NCI-H748 (cell line): ENCODE data around the gene ATF7IP2.
"Not testable (repeated sequence)": the region's sequence is repeated elsewhere in the genome, so short reads cannot be mapped to it uniquely, and the experiment has no call there.

Experiments used
- DNase-seq: peaks from one replicate; lab custom pipeline; 2025; ENCODE audit not compliant: unreplicated experiment; lab: John Stamatoyannopoulos, UW

ATF7IP2 gene

GRCh38 chr16:10376229-10376628, 9.6 kb upstream of the ATF7IP2 start:
- no peak for DNase-seq

GRCh38 chr16:10383626-10384025, 2.2 kb upstream of the ATF7IP2 start:
- no peak for DNase-seq

GRCh38 chr16:10386517-10387100, 748 bp downstream of the ATF7IP2 start:
- no peak for DNase-seq

- DNase-seq: no peak
Observed at GRCh38 chr16:10387188-10387617, 1.3 kb downstream of the ATF7IP2 start.

- no peak for DNase-seq
Observed at GRCh38 chr16:10388988-10389387, 3.1 kb downstream of the ATF7IP2 start.

DNA sequence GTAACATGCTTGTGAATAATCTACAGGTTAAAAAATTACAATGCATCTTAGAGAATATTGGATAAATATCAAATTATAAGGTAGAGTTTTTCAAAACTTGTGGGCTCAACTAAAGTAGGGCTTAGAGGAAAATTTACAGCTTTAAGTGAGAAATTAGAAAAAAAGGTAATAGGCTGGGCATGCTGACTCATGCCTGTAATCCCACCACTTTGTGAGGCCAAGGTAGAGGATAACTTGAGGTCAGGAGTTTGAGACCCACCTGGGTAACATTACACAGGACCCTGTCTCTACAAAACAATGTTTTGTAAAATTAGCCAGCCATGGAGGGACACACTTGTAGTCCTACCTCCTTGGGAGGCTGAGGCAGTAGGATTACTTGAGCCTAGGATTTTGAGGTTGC, 4.5 kb downstream of the ATF7IP2 start:
- no peak for DNase-seq

DNA sequence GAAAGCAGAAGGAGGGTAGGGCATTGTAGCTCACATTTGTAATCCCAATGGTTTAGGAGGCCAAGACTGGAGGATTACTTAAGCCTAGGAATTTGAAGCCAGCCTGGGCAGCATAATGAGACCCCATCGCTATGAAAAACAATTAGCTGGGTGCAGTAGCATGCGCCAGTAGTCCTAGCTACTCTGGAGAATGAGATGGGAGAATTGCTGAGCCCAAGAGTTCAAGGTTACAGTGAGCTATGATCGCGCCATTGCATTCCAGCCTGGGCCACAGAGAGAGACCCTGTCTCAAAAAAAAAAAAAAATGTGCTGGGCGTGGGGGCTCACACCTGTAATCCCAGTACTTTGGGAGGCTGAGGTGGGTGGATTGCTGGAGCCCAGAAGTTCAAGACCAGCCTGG, 5.0 kb downstream of the ATF7IP2 start:
- no peak for DNase-seq

- no peak for DNase-seq
Observed at GRCh38 chr16:10391339-10391738, 5.5 kb downstream of the ATF7IP2 start.

DNA sequence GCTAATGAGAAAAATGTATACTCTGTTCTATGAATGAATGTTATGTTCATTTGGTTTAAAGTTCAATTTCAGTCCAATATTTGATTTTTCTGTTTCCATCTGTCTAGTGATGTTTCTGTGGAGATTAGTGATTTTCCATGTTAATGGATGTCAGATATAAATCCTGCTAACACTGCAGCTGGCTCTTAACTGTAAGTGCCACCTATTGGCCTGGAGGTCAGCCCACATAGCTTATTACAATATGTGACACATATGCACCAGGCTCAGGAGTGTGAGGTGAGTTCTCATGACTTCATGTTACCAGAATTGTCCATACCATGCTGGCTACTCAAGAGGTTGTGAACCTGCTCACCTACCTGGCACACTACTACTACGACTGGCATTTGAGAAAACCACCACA, 17.1 kb downstream of the ATF7IP2 start:
- DNase-seq: no peak

DNA sequence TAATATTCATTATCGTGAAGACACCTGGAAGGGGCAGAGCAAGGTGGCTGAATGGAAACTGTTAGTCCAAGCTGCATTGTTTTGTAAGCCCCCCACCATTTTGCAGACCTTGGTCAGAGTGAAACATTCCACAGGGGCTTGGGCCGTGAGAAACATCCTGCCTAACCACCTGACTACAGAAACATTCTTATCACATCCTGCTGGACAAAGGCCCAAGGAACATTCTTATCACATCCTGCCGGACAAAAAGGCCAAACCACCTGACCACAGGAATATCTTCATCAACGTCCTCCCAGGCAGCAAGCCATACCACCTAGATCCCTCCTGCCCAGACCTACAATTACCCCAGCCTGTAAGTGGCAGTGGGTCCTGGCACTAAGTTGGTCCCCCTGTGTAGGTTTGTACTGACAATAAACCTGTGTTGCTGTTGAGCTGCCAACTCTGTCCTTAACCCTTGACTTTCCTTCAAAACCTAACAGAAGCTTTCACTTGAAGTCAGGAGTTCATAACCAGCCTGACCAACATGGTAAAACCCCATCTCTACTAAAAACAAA, 19.6 kb downstream of the ATF7IP2 start:
- no peak for DNase-seq

DNA sequence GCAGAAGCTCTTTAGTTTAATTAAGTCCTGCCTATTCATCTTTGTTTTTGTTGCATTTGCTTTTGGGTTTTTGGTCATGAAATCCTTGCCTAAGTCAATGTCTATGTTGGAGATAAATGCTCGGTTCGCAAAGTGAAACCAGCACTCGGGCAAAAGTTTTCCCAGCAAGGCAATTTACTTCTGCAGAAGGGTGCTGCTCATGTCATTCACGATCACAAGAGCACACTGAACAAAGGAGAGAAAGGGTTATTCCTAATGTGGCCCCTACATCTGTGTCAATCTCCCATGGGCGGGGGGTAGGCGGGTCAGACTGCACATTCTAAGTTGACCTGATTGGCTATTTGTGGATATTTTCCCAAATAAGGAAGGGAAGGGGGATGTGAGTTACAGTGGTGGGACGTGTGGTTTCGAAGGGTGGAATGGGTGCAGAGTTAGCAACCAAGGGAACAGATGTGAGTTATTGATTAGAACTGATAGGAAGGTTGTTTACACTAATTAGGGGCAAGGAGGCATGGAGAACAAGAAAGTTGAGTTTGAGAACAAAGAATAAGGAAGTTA, 23.0 kb downstream of the ATF7IP2 start:
- DNase-seq: no peak

- not testable (repeated sequence) for DNase-seq
Observed at GRCh38 chr16:10409713-10410112, 23.9 kb downstream of the ATF7IP2 start.

DNA sequence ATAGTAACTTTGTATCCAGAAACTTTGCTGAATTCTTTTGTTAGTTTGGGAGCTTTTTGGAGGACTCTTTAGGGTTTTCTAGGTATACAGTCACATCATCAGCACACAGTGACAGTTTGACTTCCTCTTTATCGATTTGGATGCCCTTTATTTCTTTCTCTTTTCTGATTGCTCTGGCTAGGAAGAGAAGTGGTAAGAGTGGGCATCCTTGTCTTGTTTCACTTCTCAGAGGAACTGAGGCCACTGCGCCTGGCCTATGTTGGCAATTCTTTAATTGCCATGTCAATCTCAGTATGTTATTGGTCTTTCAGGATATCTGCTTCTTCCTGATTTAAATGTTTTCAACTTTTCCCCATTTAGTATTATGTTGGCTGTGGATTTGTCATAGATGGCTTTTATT, 24.6 kb downstream of the ATF7IP2 start:
- no peak for DNase-seq

GRCh38 chr16:10412935-10413601, 27.2 kb downstream of the ATF7IP2 start:
- DNase-seq: no peak

- not testable (repeated sequence) for DNase-seq
Observed at GRCh38 chr16:10418204-10418603, 32.3 kb downstream of the ATF7IP2 start.

GRCh38 chr16:10419701-10420100, 33.8 kb downstream of the ATF7IP2 start:
- no peak for DNase-seq

GRCh38 chr16:10421596-10421995, 35.7 kb downstream of the ATF7IP2 start:
- no peak for DNase-seq

DNA sequence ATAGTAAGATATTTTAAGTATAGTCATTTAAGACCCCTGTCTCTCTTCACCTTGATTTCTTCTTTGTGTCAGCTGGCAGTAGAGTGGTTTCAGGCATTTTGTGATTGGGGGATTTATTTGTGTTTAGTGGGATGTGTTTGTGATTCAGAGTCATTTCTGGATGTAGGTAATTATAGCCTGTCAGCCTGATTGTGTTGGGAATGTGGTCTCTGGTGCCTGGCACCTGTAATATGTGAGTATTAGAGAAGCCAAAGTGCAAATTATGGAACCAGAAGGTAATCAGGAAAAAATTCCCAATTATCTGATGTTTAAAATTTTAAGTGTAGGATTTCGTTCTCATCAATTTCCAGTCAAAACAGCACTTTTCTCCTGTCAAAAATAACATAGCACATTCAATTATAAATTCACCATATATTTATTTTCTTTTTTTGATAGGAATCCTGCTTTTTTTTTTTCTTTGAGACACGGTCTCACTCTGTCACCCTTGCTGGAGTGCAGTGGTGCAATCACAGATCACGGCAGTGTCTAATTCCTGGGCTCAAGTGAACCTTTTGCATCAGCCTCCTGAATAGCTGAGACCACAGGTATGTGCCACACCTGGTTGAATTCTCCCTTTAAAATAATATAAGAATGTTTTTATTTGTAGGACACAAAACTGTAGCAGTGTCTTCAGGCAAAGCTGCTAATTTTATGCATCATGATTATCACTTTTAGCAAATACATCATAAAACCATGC, 42.7 kb downstream of the ATF7IP2 start:
- DNase-seq: no peak

DNA sequence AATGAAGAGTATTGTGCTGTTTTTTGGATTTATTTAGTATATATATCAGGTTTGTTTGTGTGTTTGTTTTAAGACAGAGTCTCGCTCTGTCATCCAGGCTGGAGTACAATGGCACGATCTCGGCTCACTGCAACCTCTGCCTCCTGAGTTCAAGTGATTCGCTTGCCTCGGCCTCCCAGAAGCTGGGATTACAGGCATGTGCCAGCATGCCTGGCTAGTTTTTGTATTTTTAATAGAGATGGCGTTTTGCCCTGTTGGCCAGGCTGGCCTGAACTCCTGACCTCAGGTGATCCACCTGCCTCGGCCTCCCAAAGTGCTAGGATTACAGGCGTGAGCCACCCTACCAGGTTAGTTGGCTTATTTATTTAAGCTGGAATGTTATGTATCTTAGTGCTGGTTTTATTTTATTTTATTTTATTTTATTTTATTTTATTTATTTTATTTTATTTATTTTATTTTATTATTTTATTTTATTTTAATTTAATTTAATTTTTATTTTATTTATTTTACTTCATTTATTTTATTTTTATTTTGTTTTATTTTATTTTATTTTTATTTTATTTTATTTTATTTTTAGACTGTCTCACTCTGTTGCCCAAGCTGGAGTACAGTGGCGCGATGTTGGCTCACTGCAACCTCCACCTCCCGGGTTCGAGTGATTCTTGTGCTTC, 43.6 kb downstream of the ATF7IP2 start:
- DNase-seq: not testable (repeated sequence)

GRCh38 chr16:10441726-10442125, 55.9 kb downstream of the ATF7IP2 start:
- DNase-seq: no peak

- DNase-seq: no peak
Observed at GRCh38 chr16:10447289-10447688, 61.4 kb downstream of the ATF7IP2 start.
